Glomerular endothelial cell (primary cell): Measurements from ENCODE around the gene GTSE1. TPM values are rescaled to one million over a fixed set of nuclear protein-coding genes. Genes with fewer than 3 reads are reported as not detected.

ENCODE experiments used
- DNase-seq: peaks from one replicate; pipeline ENCODE4 v3.0.0-alpha.2; 2011; ENCODE audit warnings: low read depth, low spot score; ENCODE audit errors: extremely low read depth
- total RNA-seq: library from RNA; depleted of rRNA; stranded (reverse); fragments of >200 nt; gene quantifications from 2 replicates; pipeline ENCODE4 v1.2.3, GENCODE V29; 2015

GTSE1 gene
- total RNA-seq, 1 donor from 2014 or later, result 7.5 TPM

- no peak for DNase-seq
Measured at GRCh38 chr22:46274381-46274780, 22.3 kb upstream of the GTSE1 start.

- DNase-seq, result no peak
Measured at GRCh38 chr22:46275455-46276122, 21.1 kb upstream of the GTSE1 start.

GRCh38 chr22:46276563-46276962, 20.1 kb upstream of the GTSE1 start:
- no peak for DNase-seq

- DNase-seq, result no peak
Measured at GRCh38 chr22:46278656-46279645, 17.7 kb upstream of the GTSE1 start.

- no peak for DNase-seq
Measured at GRCh38 chr22:46280063-46280817, 16.4 kb upstream of the GTSE1 start.

GRCh38 chr22:46280999-46281623, 15.6 kb upstream of the GTSE1 start:
- no peak for DNase-seq

GRCh38 chr22:46281866-46282678, 14.6 kb upstream of the GTSE1 start:
- DNase-seq, result no peak

GRCh38 chr22:46286006-46286405, 10.7 kb upstream of the GTSE1 start:
- DNase-seq, result no peak

GRCh38 chr22:46286941-46287872, 9.5 kb upstream of the GTSE1 start:
- no peak for DNase-seq

- DNase-seq, result no peak
Measured at GRCh38 chr22:46287873-46288751, 8.6 kb upstream of the GTSE1 start.

GRCh38 chr22:46288846-46289243, 7.8 kb upstream of the GTSE1 start:
- DNase-seq, result no peak

GRCh38 chr22:46289244-46289891, 7.3 kb upstream of the GTSE1 start:
- DNase-seq, result no peak

- DNase-seq, result no peak
Measured at GRCh38 chr22:46290121-46290842, 6.4 kb upstream of the GTSE1 start.

- DNase-seq, result no peak
Measured at GRCh38 chr22:46290843-46291785, 5.6 kb upstream of the GTSE1 start.

- DNase-seq, result no peak
Measured at GRCh38 chr22:46292173-46292572, 4.5 kb upstream of the GTSE1 start.

- no peak for DNase-seq
Measured at GRCh38 chr22:46292732-46293131, 3.9 kb upstream of the GTSE1 start.
